NCI-H774 (cell line): ENCODE measurements around the gene ZNF555.
"Not testable (repeated sequence)": the region's sequence is repeated elsewhere in the genome, so short reads cannot be mapped to it uniquely, and the experiment has no call there.

Experiments
- DNase-seq: peaks from one replicate; lab custom pipeline; 2025; lab: John Stamatoyannopoulos, UW

ZNF555 gene

DNA sequence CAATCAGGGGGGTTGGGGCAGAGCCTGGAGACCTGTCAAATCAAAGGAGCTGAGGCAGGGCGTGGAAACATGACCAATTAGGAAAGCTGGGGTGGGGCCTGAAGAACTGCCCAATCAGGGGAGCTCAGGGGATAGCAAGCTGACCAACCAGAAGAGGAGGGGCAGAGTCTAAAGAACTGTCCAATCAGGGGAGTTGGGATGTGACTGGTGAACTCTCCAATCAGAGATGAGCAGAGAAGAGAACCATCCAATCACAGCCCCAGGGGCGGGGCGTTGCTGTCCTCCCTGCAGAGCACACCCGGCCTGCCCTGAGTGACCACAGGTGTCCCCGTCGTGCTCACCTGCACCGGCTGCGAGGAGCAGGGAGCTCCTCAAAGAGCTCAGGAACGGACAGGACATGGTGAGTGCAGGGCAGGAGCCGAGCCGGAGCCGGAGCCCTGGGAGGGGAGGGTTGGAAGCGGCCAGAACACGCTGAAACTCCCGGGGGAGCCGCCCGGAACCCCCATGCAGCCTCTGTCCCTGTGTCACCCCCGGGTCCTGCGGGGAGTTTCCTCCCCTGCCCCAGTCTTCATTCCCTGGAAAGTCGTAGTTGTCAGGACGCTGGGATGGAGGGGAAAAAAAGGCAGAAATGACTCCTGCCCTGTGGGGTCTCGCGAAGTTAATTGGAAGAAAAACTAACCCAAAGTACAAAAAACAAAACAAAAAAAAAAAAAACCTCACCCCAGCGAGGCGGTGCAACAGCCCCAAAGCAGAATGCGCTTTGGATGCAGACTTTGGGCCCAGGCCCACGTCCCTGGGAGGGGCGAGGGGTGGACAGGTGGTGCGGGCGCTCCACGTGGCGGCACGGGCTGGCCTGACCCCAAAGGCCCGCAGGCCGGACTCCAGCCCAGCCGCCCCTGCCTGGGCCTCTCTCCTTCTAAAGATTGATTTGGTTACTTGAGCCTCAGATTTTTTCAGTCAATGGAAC is 26.0 kb downstream of the ZNF555 start, which contains the start of gene ZNF556:
Gene ZNF556 (plus strand): TSS at position 311 of the 967 bp plus-strand sequence. CDS start 87 bp downstream, at position 398.
- no peak for DNase-seq

DNA sequence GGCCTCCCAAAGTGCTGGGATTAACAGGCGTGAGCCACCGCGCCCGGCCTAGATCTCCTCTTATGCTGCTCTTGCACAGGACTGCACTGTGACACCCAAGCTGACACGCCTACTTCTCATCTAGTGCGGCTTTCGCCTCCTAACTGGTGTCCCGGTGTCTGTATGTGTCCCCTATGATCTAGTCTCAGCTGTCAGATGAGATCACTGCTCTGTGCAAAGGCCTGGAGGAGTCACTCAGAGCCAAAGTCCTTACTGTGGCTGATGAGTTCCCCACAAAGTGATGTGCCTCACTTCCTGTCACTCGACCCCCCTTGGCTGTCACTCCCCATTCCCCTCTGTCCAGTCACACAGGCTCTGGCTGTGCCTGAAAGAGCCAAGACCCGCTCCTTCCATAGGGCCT is 28.3 kb downstream of the ZNF555 start:
- no peak for DNase-seq

DNA sequence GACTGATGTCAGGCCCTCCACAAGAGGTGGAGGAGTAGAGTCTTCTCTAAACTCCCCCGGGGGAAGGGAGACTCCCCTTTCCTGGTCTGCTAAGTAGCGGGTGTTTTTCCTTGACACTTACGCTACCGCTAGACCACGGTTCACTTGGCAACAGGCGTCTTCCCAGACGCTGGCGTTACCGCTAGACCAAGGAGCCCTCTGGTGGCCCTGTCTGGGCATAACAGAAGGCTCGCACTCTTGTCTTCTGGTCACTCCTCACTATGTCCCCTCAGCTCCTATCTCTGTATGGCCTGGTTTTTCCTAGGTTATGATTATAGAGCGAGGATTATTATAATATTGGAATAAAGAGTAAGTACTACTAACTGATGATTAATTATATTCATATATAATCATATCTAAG is 30.9 kb downstream of the ZNF555 start:
- not testable (repeated sequence) for DNase-seq

DNA sequence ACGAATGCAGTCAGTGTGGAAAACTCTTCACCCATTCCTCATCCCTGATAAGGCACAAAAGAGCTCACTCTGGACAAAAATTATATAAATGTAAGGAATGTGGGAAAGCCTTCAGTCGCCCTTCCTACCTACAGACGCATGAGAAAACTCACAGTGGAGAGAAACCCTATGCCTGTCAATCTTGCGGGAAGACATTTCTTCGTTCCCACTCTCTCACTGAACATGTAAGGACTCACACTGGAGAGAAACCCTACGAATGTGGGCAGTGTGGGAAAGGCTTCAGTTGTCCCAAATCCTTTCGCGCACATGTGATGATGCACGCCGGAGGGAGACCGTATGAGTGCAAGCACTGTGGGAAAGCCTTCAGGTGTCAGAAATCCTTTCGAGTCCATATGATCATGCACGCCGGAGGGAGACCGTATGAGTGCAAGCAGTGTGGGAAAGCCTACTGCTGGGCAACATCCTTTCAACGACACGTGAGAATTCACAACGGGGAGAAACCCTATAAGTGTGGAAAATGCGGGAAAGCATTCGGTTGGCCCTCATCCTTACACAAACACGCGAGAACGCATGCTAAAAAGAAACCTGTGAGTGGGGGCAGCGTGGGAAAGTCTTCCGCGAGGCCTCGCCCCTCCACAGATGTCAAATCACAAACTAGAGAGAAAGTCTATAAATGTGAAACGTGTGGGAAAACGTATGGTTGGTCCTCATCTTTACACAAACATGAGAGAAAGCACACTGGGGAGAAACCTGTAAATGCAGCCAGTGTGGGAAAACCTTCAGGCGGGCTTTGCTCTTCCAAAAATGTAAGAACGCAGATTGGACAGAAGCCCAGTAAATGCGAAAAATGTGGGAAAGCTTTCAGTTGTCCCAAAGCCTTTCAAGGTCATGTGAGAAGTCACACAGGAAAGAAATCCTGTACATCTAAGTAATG is 36.4 kb downstream of the ZNF555 start:
- no peak for DNase-seq

DNA sequence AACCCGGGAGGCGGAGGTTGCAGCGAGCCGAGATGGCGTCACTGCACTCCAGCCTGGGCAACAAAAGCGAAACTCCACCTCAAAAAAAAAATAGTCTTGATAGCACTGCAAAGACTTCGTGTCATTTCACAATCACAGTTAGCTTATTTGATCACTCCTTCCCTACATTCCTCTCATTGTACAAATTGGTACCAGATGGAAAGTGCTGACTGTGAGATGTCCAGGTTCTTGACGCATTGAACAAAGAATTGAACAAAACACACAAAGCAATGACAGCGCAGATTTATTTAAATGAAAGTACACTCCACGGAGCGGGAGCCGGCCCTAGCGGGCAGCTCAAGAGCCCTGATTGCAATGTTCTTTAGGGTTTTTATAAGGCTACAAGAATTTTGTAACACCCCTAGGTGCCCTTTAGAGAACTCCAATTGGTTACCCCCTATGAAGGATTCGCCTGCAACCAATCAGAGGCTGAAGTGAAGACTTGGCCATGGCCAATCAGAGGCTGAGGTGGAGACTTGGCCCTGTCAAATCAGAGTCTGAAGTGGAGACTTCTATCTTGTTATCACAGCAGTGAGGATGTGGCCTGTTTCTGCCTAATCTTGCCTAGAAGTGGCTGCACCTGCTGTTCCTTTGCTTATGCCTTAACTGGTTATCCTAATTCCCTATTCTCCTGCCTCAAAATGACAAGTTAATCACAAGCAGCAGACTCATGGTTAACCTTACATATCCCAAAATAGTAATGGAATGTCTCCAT is 42.6 kb downstream of the ZNF555 start:
- no peak for DNase-seq

DNA sequence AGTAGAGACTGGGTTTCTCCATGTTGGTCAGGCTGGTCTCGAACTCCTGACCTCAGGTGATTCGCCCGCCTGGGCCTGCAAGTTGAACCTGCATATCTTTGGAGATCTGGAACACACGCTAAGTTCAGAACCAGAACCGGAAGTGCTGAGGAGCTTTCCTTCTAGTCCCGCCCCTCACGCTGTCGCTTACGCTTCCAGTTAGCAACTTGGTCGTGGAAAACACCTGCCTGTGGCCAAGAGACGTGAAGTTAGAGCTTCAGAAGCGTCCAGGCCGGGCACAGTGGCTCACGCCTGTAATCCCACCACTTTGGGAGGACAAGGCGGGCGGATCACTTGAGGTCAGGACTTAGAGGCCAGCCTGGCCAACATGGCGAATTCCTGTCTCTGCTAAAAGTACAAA is 44.5 kb downstream of the ZNF555 start:
- DNase-seq = no peak

DNA sequence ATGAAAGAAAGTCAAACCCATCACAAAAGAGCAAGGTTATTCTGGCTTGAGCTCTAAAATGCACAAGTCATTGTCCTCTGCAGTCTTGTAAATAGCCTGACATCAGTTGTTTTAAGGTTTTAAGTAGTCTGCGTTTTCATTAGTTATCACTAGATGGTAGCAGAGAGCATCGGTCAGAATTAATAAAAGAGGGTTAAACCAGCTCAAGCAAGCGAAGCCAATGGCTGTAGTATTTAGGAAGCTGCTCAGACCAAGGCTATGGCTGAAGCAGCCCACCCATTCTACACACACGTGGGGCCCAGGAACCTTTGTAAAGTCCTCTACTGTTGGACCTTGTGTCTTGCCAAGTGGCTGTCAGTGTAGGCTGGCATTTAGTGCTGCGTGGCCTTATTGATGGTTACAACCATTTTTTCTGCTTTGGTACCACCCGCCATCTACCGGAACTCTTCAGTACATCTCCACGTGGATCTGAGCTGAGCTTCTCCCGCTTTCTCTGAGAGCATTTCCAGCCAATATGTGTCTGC is 46.2 kb downstream of the ZNF555 start:
- peak; percentile 66 for DNase-seq

DNA sequence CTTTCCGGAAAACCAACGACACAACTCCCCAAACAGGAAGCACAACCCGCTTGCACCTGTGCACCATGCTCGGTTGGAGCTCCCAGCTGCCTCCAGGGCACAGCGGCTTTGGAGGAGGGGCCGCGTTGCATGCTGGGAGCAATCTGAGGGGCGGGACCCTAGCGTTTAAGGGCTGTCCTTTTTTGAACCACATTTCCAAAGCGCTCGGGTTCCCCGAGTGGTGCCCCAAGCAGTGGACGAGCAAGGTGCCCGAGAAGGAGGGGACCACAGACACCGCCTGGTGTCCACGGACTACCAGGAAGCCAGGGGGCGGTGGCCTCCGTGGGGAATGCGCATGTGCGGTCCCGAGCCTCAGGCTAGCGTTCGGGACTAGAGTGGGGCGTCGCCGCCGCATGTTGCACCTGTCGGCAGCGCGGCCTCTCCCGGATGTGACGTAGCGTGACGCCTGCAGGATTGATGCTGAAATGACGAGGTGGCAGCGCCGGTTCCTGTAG is 47.5 kb downstream of the ZNF555 start:
- DNase-seq = no peak

DNA sequence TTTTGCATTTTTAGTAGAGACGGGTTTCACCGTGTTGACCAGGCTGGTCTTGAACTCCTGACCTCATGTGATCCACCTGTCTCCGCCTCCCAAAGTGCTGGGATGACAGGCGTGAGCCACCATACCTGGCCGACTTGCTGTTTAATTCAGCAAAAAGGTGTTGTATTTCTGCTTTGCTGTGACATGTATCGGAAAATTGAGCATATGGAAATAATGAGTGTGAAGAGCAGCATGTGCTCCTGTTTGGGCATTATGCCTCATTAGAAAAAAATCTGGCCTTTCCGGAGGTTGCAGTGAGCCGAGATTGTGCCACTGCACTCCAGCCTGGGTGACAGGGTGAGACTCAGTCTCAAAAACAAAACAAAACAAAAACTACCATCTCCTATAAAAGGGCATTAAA is 49.3 kb downstream of the ZNF555 start:
- not testable (repeated sequence) for DNase-seq

DNA sequence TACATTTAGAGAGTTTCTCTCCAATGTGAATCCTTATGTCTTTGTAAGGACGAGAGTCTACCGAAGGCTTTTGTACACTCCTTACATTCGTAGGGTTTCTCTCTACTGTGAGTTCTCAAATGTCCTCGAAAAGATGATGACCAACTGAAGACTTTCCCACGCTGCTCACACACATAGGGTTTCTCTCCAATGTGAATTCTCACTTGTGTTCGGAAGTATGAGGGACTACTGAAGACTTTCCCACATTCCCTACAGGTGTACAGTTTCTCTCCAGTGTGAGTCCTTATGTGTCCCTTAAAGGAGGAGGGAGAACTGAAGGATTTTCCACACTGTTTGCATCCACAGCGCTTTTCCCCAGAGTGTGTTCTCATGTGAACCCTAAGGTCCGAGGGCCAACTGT is 55.4 kb downstream of the ZNF555 start:
- no peak for DNase-seq

DNA sequence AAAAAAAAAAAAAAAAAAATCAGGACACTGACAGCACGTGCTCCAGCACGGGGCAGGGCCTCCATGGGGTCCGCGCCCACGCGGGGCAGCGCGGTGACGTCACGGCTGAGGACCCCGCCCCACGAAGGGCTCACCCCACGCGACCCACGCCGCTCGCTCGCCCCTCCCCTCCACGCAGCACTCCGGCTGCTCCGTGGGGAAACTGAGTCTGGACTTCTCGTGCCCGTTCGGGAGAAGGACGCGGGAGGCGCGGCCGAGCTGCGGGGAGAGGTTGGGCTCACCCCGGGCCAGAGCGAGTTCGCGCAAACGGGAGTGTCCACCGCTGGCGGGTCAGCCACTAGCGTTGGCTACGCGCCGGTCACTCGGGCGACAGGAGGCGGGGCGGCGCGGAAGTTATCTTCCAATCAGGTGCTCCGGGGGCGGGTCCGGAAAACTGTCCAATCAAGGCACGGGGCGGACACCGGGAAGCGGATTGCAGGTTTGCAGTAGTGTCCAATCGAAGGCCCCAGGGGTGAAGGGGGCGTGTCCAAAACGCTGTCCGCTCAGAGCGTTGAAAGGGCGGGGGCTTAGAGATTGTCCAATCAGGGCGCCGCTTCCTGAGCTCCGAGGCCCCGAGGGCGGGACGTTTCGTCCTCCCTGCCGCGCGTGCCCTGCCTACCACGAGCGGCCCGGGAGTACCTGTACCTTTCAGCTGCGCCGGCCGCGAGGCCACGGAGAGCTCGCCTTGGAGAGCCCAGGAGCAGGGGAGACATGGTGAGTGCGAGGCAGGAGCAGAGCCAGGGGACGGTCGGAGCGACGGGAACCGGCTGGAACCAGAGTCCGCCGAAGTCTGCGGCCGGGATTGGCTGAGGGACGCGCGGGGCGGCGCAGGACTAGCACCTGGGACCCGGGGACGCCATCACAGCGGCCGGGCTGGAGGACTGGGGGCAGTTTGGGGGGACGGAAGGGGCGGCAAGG is 59.3 kb downstream of the ZNF555 start, which contains the start of gene ZNF57:
Gene ZNF57 (plus strand): TSS at position 633 of the 957 bp plus-strand sequence. CDS start 118 bp downstream, at position 751.
- DNase-seq = peak; percentile 98

DNA sequence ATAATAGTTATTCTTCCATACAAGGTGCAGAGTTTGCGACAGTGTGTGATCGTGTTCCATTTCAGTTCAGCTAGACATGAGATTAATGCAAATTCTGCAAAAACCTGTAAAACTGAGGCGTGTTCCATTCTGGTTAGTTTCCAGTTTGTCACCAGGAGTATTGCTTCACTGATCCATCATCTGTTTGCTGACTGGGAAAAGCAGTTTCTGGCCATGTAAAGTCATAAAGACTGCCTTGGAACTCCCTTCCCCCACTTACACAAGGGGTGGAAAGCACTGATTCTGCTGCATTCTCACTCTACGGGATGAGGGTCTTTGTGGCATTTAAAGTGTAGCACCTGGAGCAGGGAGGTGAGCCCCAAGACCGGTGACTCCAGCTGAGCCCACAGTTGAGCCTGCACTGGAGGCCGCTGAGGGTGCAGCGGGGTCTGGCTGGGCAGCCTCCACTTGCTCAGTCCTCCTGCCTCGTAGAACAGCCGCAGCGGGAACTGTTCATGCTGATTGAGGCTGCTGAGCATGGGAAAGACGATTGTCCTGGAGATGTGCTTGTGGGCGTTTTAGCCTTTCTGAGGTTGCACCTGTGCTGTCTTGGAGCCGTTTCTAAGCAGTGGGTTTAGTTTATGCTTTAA is 61.4 kb downstream of the ZNF555 start:
- no peak for DNase-seq

DNA sequence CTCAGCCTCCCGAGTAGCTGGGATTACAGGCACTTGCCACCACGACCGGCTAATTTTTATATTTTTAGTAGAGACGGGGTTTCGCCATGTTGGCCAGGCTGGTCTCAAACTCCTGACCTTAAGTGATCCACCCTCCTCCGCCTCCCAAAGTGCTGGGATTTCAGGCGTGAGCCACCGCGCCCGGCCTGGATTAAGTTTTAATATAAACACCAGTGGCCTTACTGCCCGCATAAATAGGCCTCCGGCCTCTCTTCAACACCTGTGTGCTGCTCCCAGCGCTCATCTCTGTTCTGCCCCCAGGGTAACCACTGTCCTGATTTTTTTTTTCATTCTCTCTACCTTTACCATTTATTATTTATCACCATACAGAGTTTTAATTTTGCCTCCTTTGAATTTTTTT is 62.1 kb downstream of the ZNF555 start:
- not testable (repeated sequence) for DNase-seq

DNA sequence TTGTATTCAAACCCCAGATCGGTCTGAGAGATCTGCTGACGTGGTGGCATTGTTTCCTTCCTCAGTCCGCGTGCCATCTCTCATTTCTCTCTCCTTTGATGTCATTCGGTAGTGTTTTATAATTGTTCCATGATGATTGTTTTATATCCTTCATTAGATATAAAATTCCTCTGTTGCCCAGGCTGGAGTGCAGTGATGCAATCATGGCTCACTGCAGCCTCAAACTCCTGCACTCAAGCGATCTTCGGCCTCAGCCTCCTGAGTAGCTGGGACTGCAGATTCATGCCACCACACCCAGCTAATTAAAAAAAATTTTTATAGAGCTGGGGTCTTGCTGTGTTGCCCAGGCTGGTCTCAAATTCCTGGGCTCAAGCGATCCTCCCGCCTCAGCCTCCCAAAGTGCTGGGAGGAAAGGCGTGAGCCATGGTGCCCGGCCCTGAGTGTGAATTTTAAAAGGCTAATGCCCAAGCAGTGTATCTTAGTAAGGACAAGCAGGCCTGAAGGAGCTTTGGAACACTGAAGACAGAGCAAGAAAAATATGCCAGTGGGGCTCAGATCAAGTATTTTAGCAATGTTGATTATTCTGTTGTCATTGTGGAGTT is 64.7 kb downstream of the ZNF555 start:
- no peak for DNase-seq

DNA sequence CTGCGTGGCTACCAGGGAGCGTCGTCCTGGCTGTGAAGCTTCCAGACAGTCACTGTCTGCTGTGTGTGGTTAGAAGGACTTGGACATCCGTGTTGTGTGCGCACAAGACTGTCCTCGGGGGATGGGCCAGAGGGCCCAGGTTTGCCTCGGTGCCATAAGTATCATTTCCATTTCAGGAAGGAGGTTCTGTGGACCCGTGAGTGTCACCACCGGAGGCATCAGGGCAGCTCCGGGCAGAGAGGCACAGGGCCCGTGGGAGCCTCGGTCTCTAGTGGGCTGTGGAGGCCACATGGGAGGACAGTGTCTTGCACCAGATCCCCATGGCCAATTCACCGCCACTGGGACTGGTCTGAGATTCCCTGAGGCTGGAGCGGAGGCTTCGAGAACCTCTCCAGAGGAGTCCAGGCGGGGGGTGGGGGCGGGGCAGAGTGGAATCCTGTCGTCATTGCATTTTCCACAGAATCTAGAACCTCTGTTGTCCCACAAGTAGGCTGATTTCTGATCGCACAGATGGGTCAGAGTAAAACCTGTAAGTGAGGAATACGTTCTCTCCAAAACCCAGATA is 65.4 kb downstream of the ZNF555 start:
- no peak for DNase-seq
